NCI-H1436 (cell line): ENCODE measurements around the gene FOXF1.

Source experiments
- DNase-seq: peaks from one replicate; lab custom pipeline; 2025; lab: John Stamatoyannopoulos, UW

FOXF1 gene

DNA sequence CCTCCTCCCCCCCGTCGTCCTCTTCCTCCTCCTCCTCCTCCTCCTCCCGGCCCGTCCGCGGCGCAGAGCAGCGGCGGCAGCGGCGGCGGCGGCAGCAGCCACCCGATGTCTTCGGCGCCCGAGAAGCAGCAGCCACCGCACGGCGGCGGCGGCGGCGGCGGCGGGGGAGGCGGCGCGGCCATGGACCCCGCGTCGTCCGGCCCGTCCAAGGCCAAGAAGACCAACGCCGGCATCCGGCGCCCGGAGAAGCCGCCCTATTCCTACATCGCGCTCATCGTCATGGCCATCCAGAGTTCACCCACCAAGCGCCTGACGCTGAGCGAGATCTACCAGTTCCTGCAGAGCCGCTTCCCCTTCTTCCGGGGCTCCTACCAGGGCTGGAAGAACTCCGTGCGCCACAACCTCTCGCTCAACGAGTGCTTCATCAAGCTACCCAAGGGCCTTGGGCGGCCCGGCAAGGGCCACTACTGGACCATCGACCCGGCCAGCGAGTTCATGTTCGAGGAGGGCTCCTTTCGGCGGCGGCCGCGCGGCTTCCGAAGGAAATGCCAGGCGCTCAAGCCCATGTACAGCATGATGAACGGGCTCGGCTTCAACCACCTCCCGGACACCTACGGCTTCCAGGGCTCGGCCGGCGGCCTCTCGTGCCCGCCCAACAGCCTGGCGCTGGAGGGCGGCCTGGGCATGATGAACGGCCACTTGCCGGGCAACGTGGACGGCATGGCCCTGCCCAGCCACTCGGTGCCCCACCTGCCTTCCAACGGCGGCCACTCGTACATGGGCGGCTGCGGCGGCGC is at the start of gene FOXF1:
FOXF1 (plus strand) TSS at position 63 of the 797 bp plus-strand sequence; CDS start at position 106, 43 bp downstream.
- DNase-seq, result no peak

DNA sequence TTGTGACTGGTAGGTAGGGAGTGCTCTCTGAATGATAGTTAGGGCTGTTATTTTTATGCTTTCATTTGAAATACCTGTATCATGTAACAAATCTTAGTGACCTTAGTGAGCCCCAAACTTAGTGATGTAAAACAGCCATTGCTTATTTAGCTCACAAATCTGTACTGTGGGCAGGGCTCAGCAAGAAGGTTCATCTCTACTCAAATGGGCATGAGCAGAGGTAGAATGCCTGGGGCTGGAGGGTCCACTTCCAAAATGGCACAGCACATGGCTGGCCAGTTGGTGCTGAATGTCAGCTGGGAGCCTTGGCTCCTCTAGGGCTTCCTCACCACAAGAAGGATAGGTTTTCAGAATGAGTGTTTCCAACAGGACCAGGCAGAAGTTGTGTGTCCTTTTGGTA is 49.3 kb upstream of the FOXF1 start:
- no peak for DNase-seq

DNA sequence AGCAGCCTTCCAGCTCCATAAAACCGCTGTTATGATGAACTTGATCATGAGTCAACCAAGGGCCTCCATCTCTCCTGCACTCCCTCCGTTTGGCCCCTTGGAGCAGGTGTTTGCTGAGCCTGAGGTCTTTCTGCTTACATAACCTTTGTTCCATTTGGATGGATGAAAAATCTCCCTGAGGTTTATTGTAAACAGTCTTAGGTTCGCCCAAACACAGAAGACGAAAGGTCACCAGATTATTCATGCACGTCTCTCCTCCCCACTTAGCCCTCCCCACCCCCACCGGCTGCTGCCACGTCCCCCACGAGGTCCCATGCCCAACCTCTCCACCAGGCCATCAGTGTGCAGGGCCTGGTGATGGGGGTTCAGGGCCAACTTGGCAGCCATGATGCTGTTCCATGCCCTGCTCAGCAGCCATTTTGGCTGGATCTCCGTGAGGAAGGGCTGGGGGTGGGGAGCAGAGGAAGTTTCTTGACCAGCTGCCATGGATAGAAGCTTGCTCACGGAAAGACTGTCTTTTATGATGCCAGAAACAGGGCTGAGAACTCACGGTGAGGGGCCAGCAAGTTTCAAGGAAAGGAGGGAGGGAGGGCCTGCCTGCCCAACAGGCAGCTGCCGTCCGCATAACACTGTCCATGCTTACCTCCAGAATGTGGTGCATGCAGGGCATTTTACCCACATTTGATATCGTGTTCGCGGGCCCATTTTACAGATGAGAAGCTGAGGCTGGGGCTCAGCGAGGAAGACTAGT is 47.8 kb upstream of the FOXF1 start:
- DNase-seq, result no peak

DNA sequence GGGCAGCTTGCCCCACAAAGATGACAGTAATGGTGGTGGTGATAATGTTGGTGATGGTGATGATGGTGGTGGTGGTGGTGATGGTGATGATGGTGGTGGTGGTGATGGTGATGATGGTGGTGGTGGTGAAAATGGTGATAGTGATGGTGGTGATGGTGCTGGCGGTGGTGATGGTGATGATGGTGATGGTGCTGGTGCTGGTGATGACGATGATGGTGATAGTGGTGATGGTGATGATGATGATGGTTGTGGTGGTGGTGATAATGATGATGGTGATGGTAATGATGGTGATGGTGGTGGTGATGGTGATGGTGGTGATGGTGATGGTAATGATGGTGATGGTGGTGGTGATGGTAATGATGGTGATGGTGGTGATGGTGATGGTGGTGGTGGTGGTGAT is 46.3 kb upstream of the FOXF1 start:
- DNase-seq, result no peak

DNA sequence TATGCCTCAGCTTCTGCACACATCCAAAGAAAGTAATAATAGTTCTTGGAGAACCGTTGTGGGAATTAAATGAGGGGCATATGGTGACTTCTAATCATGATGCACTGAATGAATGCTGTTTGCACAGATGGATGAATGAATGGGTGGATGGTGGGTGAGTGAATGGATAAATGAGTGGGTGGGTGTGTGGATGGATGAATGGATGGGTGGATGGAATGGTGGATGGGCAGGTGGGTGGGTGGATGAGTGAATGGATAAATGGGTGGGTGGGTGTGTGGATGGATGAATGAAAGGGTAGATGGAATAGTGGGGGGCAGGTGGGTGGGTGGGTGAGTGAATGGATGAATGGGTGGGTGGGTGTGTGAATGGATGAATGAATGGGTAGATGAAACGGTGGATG is 44.9 kb upstream of the FOXF1 start:
- DNase-seq, result no peak

DNA sequence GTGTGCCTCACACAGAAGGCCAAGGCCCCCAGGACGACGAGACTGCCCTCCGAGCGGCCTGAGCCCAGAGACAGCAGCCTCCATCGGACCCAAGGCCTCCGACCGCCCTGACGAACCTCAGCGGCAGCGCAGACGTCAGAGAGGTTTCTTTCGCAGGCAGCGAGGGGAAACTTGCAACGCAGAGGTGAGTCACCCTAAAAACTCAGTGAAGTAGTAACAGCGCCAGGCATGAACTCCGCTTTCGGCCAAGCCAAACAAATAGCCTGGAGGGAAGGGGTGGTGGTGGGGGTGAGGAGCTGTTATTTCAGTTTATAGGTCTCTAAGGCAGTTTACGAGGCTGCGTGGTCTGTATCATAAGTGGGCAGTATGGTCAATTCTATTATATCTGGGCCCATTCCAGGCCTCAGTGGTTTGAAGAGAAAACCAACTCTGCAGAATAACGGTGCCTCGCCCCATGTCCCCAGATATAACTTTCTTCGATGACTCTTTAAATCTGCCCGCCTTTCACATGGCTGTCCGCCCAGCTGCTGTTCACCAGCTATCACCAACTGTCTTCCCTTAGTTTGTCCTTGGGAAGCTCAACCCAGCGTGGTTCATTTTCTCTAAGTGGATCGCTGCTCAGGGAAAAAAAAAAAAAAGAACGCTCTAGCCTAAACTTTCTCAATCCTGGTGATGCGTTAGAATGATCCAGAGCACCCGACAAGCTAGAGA is 43.5 kb upstream of the FOXF1 start:
- DNase-seq, result no peak

DNA sequence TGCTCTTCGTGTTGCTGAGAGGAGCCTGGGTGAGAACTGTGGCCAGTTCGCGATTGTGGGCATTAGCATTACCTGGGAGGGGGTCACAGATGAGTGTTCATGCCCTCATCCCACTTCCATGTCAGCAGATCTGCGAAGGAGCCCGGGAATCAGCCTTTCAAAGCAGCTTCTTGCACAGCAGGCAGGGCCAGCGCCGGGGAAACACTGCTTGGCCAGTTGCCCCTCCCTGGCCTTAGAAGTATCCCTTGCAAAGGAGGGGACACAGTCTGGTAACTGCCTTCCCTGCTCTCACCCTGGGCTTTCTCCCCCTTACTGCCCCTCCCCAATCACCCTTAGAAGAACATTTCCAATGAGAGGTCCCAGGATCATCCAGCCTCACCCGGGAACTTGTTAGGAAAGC is 42.8 kb upstream of the FOXF1 start:
- DNase-seq, result no peak

DNA sequence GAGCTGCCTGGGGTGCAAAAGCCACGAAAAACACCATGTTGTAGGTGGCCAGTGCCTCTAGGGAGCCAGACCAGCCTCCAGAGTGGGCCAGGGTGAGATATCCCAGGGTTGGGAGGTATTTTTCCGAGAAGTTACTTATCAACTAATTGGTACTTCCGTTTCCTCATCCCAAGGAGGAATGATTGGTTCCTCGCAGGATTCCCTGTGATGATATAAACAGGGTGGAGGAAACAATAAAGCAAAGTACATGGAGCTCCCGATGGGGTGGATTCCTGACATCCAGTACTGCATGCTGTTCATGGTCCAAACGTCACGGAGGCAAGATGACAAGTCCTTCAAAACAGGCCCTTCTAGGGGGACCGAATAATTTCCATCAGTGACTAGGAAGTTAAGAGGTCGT is 39.4 kb upstream of the FOXF1 start:
- DNase-seq, result no peak

DNA sequence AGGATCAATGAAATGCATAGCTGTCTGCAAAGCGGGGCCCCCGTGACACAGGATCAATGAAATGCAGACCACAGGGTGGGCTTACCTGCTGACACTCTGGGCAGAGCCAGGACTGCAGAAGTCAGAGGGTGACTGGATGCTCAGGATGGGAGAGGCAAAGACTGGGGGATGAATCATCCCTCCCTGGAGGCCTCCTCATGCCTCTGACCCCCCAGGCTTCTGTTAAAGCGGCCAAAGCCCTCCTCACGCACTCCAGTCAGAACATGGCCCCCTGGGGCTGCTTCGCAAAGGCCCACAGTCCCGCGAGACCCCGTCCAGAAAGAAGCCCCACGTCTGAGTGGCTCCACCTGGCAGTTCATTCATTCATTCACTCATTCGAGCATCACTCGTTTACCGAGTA is 38.4 kb upstream of the FOXF1 start:
- DNase-seq, result no peak

DNA sequence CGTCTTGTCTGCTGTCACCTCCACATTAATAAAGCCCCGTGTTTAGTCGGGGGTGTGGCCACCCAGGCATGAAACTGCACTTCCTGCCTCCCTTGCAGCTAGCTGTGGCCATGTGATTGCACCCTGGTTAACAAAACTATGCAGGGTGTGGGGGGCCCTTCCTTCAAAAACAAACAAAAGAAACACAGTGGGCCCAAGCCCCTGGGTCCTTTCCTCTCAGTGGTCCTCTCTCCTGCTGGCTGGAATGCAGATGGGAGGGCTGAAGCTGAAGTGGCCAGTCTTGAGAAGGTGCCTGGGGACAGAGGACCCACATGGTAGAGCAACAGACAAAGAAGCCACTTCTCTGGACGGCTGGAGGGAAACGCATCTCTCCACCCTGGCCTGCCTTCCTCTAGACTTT is 38.0 kb upstream of the FOXF1 start:
- no peak for DNase-seq

DNA sequence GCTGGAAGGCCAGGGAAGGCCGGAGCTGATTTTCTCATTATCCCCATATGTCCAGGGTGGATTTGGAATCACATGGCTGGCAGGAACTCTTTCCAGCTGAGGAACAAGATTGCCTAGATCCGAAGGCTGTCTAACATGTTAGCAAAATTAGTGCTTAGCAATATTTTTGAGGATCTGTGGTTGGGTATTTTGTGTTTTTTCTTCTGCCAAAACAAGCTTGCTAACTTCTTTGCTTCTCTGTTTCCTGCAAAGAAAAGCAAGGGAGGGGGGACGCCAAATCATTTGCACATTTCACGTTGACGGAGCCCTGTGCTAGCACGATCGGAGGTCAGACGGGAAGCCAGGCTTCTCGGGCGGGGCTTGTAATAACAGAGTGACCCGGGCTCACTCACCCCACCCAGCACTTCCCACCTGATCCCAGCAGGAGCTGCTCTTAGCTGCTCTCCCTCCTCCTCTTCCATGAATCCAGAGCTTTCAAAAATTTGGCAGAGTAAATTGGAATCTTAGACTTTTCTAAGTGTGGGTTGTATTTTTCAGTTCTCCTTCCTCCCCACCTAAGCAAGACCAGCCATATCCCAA is 33.3 kb upstream of the FOXF1 start:
- no peak for DNase-seq

DNA sequence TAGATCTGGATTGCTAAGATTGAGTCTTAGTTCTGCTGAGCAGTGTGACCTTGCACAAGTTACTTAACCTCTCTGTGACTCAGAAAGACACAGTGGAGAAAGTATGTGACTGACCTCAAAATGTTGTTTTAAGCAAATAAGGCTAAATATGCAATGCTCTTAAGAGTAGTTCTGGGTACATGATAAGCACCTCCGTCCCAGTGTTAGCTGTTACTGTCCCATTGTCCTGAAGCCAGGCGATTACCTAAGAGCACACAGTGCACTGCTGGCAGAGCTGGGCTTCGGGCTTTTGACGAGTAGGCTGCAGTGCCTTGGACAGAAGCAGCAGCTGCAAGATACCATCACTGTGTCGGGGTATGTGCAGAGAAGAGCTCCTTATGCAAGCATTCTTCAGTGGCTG is 32.7 kb upstream of the FOXF1 start:
- DNase-seq, result no peak

DNA sequence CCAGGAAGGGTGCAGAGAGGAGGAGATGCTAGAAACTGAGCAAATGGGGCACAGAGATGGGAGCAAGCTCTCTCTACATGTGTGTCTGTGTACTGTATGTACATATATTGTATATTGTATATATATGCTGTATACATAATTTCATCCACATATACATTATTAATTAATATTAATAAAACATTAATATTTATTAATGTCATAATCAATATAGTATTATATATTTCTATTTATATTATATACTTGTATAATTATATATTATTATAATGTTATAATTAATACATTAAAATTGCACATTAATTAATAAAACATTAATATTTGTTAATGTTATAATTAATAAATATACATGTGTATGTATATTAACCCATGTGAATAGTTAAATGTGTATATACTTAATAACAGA is 31.5 kb upstream of the FOXF1 start:
- no peak for DNase-seq

DNA sequence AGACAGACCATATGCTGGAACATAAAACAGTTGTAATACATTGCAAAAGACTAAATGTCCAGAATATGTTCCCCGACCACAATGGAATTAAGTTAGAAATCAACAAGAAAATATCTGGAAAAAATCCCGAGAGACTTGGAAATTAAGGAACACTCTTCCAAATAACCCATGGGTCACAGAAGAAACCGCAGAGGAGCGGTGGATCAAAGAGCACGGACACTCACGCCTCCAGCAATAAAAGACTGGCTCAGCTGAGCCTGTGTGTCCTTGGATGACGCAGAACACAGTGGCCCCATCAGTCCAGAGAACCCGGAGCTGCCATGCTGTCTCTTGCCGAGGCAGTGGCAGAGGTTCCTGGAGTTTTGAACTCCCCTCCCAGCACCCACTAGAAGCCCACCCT is 30.9 kb upstream of the FOXF1 start:
- no peak for DNase-seq

DNA sequence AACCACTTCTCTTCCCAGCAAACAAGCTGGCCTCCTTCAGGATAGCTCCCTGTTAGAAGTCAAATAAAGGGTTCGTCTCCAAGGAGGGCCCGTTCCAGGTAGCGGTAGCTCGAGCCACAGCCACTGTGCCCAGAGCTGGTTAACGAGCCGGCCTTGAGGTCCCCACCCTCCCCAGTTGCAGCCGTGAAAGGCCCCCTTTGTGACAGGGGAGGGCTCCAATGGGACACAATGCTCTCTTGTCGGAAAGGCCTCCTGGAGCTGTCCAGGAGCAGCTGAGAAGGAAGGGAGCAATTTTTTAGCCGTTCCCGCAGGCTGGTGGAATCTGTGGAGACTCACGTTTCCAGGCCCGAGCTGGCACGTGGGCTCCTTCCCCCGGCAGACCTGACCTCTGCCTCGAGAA is 29.9 kb upstream of the FOXF1 start:
- no peak for DNase-seq

DNA sequence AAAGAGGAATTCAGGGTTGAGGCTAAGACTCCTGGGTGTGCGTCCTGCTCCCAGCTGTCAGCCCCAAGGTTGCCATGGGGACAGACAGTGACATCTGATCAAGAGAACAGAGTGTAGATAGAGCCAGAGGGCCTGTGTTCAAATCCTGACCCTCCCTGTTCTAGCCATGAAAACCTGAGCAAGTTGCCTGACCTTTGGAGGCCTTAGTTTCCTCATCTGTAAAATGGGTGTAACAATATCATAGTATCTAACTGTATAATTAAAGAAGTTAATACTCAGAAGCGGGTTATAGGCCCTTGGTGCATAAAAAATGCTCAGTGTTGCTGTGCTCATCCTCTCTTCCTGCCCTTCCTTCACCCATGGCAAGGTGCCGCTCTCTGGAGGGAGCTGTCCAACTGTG is 28.7 kb upstream of the FOXF1 start:
- DNase-seq, result no peak

DNA sequence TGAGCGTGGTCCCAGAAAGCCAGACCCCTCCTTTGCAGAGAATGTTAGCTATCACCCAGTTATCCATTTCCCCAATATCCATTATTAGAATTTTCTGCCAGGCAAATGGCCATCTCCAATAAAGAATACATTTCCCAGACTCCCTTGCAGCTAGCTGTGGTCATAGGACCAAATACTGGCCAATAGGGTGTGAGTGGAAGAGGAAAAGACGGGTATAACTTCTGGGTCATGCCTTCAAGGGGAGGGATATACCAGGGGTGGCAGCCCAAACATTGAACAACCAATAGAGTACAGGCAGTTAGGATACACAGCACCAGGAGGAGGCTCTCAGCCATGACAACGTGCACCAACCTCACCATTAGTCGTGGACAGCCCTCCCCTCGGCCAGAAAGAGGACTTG is 26.1 kb upstream of the FOXF1 start:
- no peak for DNase-seq

DNA sequence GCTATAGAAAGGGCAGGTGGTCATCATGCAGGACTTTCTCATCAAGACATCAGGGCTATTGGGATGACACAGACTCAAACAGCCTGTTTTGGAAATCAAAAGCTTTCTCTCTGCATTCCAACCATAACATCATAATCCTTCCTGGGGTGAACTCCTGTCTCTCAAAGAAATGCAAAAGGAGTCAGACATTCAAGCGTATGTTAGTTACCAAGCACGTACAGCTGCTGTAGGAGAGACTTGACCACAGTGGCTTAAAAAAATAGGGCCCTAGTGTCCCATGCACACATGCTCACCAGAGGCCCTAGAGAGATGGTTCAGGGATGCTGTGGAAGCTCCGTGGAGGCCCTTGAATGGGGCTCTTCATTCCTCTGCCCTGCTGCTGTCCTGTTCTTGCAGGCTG is 24.6 kb upstream of the FOXF1 start:
- DNase-seq, result no peak

DNA sequence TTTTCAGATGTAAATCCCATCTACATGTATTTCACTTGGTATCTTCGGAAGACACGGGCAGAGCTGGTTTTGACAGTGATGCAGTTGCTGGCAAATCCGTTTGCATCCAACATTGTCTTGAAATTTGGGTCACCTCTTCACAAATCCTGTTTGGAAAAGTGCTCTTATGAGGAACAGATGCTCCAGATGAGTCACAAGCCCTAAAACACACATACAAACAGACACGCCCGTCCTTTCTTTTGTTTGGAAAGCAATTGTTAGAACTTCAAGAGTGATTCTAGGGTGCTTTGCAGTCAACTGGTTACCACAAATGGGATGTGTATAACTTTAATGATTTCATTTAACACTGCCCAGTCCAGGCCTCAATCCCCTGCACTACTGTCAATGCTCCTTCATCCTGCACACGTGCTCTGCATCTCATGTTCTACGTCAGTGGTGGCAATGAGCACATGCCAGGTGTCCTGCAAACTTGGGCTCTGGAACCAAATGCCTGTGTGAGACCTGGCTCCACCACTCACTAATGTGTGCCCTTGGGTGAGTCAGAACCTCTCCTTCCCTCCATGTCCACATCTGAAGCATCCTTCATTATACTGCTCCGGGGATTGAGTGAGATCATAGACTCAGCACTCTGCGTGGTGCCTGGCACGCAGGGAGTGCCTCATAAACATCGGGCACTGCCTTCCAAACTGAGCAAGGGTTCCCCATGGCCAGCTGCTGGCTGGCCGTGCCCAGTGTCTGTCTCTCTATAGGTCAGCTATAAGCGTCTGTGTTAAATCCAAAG is 19.3 kb upstream of the FOXF1 start:
- no peak for DNase-seq

DNA sequence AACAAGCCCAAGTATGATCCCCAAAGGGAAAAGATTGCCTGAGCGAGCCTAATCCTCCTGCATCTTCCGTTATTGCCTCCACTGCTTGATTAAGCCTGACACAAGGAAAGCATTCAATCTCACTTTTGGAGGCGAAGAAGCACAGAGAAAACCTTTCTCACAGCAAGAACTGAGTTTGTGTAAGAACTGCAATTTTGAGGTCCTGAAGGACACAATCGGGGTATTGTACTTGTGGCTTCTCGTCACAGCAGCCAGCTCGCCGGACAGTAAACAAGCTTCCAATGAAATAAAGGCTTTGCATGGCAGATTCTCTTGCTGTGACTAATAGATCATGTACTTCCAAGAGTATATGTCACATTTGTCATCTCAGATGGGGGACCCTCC is 18.7 kb upstream of the FOXF1 start:
- no peak for DNase-seq

DNA sequence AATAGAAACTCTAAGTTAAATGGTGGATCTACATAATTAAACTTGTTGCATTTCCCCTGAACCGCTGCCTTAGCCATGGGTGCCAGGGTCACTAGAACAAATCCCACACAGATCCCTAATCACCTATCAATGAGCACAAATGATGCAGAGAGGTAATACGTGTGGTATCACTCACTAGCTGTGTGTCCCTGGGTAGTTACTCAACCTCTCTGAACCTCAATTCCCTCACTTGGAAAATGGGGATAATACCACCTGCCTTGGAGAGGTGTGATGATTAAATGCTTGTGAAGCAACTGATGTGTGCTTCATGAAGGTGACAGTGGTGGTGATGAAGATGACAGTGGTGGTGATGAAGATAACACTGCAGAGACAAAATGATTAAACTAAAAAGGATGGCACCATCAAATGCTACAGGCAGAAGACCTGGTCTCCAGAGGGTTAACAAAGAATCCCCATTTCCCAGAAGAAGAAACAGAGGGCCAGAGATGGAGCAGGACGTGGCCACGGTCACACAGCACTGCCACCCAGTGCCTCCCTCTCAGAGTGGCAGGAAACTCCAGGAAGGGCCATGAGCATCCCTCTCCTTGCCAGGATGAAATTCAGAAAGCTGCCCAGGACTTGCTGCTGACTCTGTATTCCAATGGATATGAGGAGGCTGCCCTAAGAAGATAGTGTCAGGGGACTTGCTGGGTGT is 17.9 kb upstream of the FOXF1 start:
- no peak for DNase-seq
